Upper lobe of left lung (tissue), 6 donors: ENCODE data around the gene FBXW8. TPM values are rescaled to one million over a fixed set of nuclear protein-coding genes. Genes with fewer than 3 reads are reported as not detected.

Source experiments
- ATAC-seq, 2 donors: fragments of 200-7000 bp; cut with Tn5 transposase; one replicate each; pipeline ENCODE4 v1.9.1; 2022; ENCODE audit warnings: mild to moderate bottlenecking in 2 of 2, moderate library complexity in 2 of 2; ENCODE audit not compliant: low FRiP score in 2 of 2
- DNase-seq, 2 donors: peaks; one replicate each; pipeline ENCODE4 v3.0.0-alpha.2; 2019 to 2020
- H3K27ac ChIP-seq, 4 donors: fragments of 200-600 bp; sonication (generic); one replicate each; pipeline ENCODE4 v1.5.1; 2016 to 2019
- H3K27me3 ChIP-seq, 4 donors: fragments of 200-600 bp; sonication (generic); one replicate each; pipeline ENCODE4 v1.5.1; 2017 to 2019
- H3K36me3 ChIP-seq, 4 donors: fragments of 200-600 bp; sonication (generic); one replicate each; pipeline ENCODE4 v1.5.1; 2016 to 2019
- H3K4me1 ChIP-seq, 4 donors: fragments of 200-600 bp; sonication (generic); one replicate each; pipeline ENCODE4 v1.5.1; 2018 to 2019
- H3K4me3 ChIP-seq, 4 donors: fragments of 200-600 bp; sonication (generic); one replicate each; pipeline ENCODE4 v1.5.1; 2017 to 2019; ENCODE audit warnings: mild to moderate bottlenecking in 2 of 4, moderate library complexity in 1 of 4
- H3K9me3 ChIP-seq, 4 donors: fragments of 200-600 bp; sonication (generic); one replicate each; pipeline ENCODE4 v1.5.1; 2018 to 2019
- CTCF ChIP-seq, 6 experiments: fragments of 450-650 bp in 4 of 6; fragments of 200-600 bp in 2 of 6; sonication (generic) in 2 of 6; IDR thresholded peaks; one replicate each; pipeline ENCODE4 v1.5.1; 2016 to 2019; ENCODE audit warnings: antibody characterized with exemption in 6 of 6
- EP300 ChIP-seq, 4 donors: sonication (generic); formaldehyde crosslinking; IDR thresholded peaks; one replicate each; pipeline ENCODE4 v1.5.1; 2017; ENCODE audit warnings: antibody characterized with exemption in 4 of 4, control low read depth in 2 of 4
- POLR2A ChIP-seq, 4 donors: fragments of 450-650 bp; IDR thresholded peaks; one replicate each; pipeline ENCODE4 v1.5.1; 2016 to 2017; ENCODE audit warnings: antibody characterized with exemption in 4 of 4, mild to moderate bottlenecking in 2 of 4
- POLR2AphosphoS5 ChIP-seq, 2 donors: sonication (generic); formaldehyde crosslinking; IDR thresholded peaks; one replicate each; pipeline ENCODE4 v1.5.1; 2017; ENCODE audit warnings: antibody characterized with exemption in 2 of 2
- WGBS, 2 donors: methylation state at CpG; one replicate each; pipeline ENCODE4 v1.1.5; 2017 to 2018; 5-methylcytosine and 5-hydroxymethylcytosine counted together
- total RNA-seq, 6 donors: library from RNA; depleted of rRNA in 4 of 6; stranded (reverse); fragments of >200 nt in 4 of 6; gene quantifications; one replicate each; pipeline versions ENCODE4 v1.1.0 to v1.2.1, GENCODE V29; 2016 to 2021
- donor health status: DM: no; HTN: no; CAD: no; lungs with moderate emphysema.
- donor health status: DM: no; HTN: yes; CAD: no; lungs with severe emphysema.

FBXW8 gene
- total RNA-seq, 6 donors from 2014 or later, result 14.7 to 52.4 (median 18.6) TPM

GRCh38 chr12:117034249-117034648, 123.5 kb downstream of the FBXW8 start:
- whole genome bisulfite sequencing, 2 donors, result 81 to 84% methylated on average over 10 of the region's 10 CpGs

GRCh38 chr12:117034701-117035151, 124.0 kb downstream of the FBXW8 start:
- 92 to 95% methylated on average over 5 to 17 of the region's 17 CpGs for WGBS, 2 donors
- H3K4me3 ChIP-seq, result no peak overlapping the region
- H3K36me3 ChIP-seq, result peaks cover 0 to 5% (median 2%) of the 10 kb centered on the region in 4 donors
- no peak overlapping the region for H3K27ac ChIP-seq
- peaks cover 0 to 12% (median 0%) of the 10 kb centered on the region in 4 donors for H3K4me1 ChIP-seq
- no peak for ATAC-seq
- TF ChIP-seq CTCF (IDR thresholded peaks at IDR 0.05) (no peak), POLR2AphosphoS5 (IDR thresholded peaks at IDR 0.05) (no peak)
- DNase-seq, result no peak
- H3K9me3 ChIP-seq, result no peaks in the 10 kb centered on the region
- H3K27me3 ChIP-seq, result no peaks in the 10 kb centered on the region

More at GRCh38 chr12:117034249-117034648, 123.5 kb downstream of the FBXW8 start:
- no peaks in the 10 kb centered on the region for H3K9me3 ChIP-seq
- DNase-seq (no peak), ATAC-seq (no peak)
- H3K4me3 ChIP-seq, result no peak overlapping the region
- TF ChIP-seq POLR2AphosphoS5 (IDR thresholded peaks at IDR 0.05) (no peak), CTCF (IDR thresholded peaks at IDR 0.05) (no peak), POLR2A (IDR thresholded peaks at IDR 0.05) (no peak), EP300 (IDR thresholded peaks at IDR 0.05) (no peak)
- peaks cover 0 to 10% (median 4%) of the 10 kb centered on the region in 4 donors for H3K36me3 ChIP-seq
- no peak overlapping the region for H3K27ac ChIP-seq
- peaks cover 0 to 12% (median 0%) of the 10 kb centered on the region in 4 donors for H3K4me1 ChIP-seq
- no peaks in the 10 kb centered on the region for H3K27me3 ChIP-seq

- Histone ChIP-seq H3K4me3 (no peak overlapping the region), H3K4me1 (peaks cover 0 to 12% (median 0%) of the 10 kb centered on the region in 4 donors), H3K36me3 (no peaks in the 10 kb centered on the region), H3K9me3 (no peaks in the 10 kb centered on the region), H3K27ac (no peak overlapping the region), H3K27me3 (no peaks in the 10 kb centered on the region)
- ATAC-seq (no peak), DNase-seq (no peak)
- TF ChIP-seq CTCF (IDR thresholded peaks at IDR 0.05) (no peak), POLR2AphosphoS5 (IDR thresholded peaks at IDR 0.05) (no peak), EP300 (IDR thresholded peaks at IDR 0.05) (no peak), POLR2A (IDR thresholded peaks at IDR 0.05) (no peak)
- WGBS, 2 donors, result 85 to 88% methylated on average over 7 of the region's 8 CpGs
These were observed 124.5 kb downstream of the FBXW8 start for GRCh38 chr12:117035287-117035686.

GRCh38 chr12:117036046-117036445, 125.3 kb downstream of the FBXW8 start:
- Histone ChIP-seq H3K4me1 (peaks cover 0 to 12% (median 0%) of the 10 kb centered on the region in 4 donors), H3K27me3 (no peaks in the 10 kb centered on the region), H3K36me3 (no peaks in the 10 kb centered on the region), H3K4me3 (no peak overlapping the region), H3K27ac (no peak overlapping the region), H3K9me3 (no peaks in the 10 kb centered on the region)
- no peak for TF ChIP-seq POLR2A (IDR thresholded peaks at IDR 0.05)
- no peak for TF ChIP-seq CTCF (IDR thresholded peaks at IDR 0.05)
- 79 to 88% methylated on average over 5 to 9 of the region's 9 CpGs for WGBS, 2 donors
- ATAC-seq (no peak), DNase-seq (no peak)

GRCh38 chr12:117036547-117036946, 125.8 kb downstream of the FBXW8 start:
- 94% methylated on average over 7 to 12 of the region's 13 CpGs for WGBS, 2 donors
- Histone ChIP-seq H3K4me1 (peaks cover 0 to 12% (median 0%) of the 10 kb centered on the region in 4 donors), H3K4me3 (no peak overlapping the region)

More at GRCh38 chr12:117036547-117036946, 125.8 kb downstream of the FBXW8 start:
- Histone ChIP-seq H3K27me3 (no peaks in the 10 kb centered on the region), H3K36me3 (no peaks in the 10 kb centered on the region), H3K9me3 (no peaks in the 10 kb centered on the region), H3K27ac (no peak overlapping the region)
- DNase-seq (no peak), ATAC-seq (no peak)
- TF ChIP-seq POLR2AphosphoS5 (IDR thresholded peaks at IDR 0.05), result no peak
- no peak for TF ChIP-seq POLR2A (IDR thresholded peaks at IDR 0.05)
- no peak for TF ChIP-seq EP300 (IDR thresholded peaks at IDR 0.05)
- TF ChIP-seq CTCF (IDR thresholded peaks at IDR 0.05), result no peak
